ENCODE data around the gene MMP15.
"Not testable (repeated sequence)": the region's sequence is repeated elsewhere in the genome, so short reads cannot be mapped to it uniquely, and the experiment has no call there.

The MMP15 gene

GRCh38 chr16:57996406-57997175, 29.0 kb upstream of the MMP15 start:
- no peak for DNase-seq (ENCODE audit: low spot score)

GRCh38 chr16:57997176-57997527, 28.4 kb upstream of the MMP15 start:
- no peak for DNase-seq (ENCODE audit: low spot score)

- no peak for DNase-seq (ENCODE audit: low spot score)
Measured at GRCh38 chr16:57997528-57998265, 27.9 kb upstream of the MMP15 start.

GRCh38 chr16:57998486-57998885, 27.1 kb upstream of the MMP15 start:
- no peak for DNase-seq (ENCODE audit: low spot score)

- DNase-seq (ENCODE audit: low spot score): no peak
Measured at GRCh38 chr16:57998992-57999365, 26.6 kb upstream of the MMP15 start.

GRCh38 chr16:57999366-57999970, 26.1 kb upstream of the MMP15 start:
- no peak for DNase-seq (ENCODE audit: low spot score)

GRCh38 chr16:57999971-58000705, 25.4 kb upstream of the MMP15 start, which contains the start of gene ZNF319:
Gene ZNF319 (minus strand): TSS chr16:58000672. CDS start chr16:57998265, 2,407 bp downstream.
- no peak for DNase-seq (ENCODE audit: low spot score)

GRCh38 chr16:58000706-58001676, 24.6 kb upstream of the MMP15 start, which contains the start of gene USB1:
Gene USB1 (plus strand): TSS chr16:58001407. CDS start chr16:58001484, 77 bp downstream.
- peak; percentile 88 for DNase-seq (ENCODE audit: low spot score)

GRCh38 chr16:58001781-58002415, 23.7 kb upstream of the MMP15 start:
- peak; percentile 9 for DNase-seq (ENCODE audit: low spot score)

GRCh38 chr16:58002416-58002800, 23.1 kb upstream of the MMP15 start:
- no peak for DNase-seq (ENCODE audit: low spot score)

- no peak for DNase-seq (ENCODE audit: low spot score)
Measured at GRCh38 chr16:58002936-58003335, 22.6 kb upstream of the MMP15 start.

- not testable (repeated sequence) for DNase-seq (ENCODE audit: low spot score)
Measured at GRCh38 chr16:58004736-58005135, 20.8 kb upstream of the MMP15 start.

GRCh38 chr16:58009856-58010416, 15.6 kb upstream of the MMP15 start:
- no peak for DNase-seq (ENCODE audit: low spot score)

GRCh38 chr16:58010886-58011285, 14.7 kb upstream of the MMP15 start:
- no peak for DNase-seq (ENCODE audit: low spot score)

- DNase-seq (ENCODE audit: low spot score): no peak
Measured at GRCh38 chr16:58011652-58012051, 13.9 kb upstream of the MMP15 start.

GRCh38 chr16:58012481-58012880, 13.1 kb upstream of the MMP15 start:
- DNase-seq (ENCODE audit: low spot score): no peak

GRCh38 chr16:58013201-58013956, 12.2 kb upstream of the MMP15 start:
- DNase-seq (ENCODE audit: low spot score): no peak

- DNase-seq (ENCODE audit: low spot score): no peak
Measured at GRCh38 chr16:58016840-58017446, 8.6 kb upstream of the MMP15 start.

- DNase-seq (ENCODE audit: low spot score): no peak
Measured at GRCh38 chr16:58018803-58019202, 6.8 kb upstream of the MMP15 start.

Measured in hematopoietic multipotent progenitor cell treated with erythropoietin and hydrocortisone succinate and interleukin-3 and kit ligand, for 17 days (in vitro differentiated cells).